Prostate gland (tissue), 2 donors: ENCODE results near the gene LRRC59. TPM values are rescaled to one million over a fixed set of nuclear protein-coding genes. Genes with fewer than 3 reads are reported as not detected.

ENCODE experiments used
- DNase-seq: peaks from one replicate; pipeline ENCODE4 v3.0.0-alpha.2; 2019; ENCODE audit warnings: low spot score
- H3K27ac ChIP-seq, 2 donors: fragments of 200-600 bp; sonication (generic); 2 replicates each; pipeline ENCODE4 v1.5.1; 2017 to 2019
- H3K27me3 ChIP-seq: fragments of 200-600 bp; sonication (generic); replicated peaks from 2 replicates; pipeline ENCODE4 v1.5.1; 2019; ENCODE audit not compliant: insufficient read depth
- H3K36me3 ChIP-seq, 2 donors: fragments of 200-600 bp; sonication (generic); 1 replicate in 1 of 2; 2 replicates in 1 of 2; pipeline versions ENCODE4 v1.5.1 to v1.8.1; 2017 to 2019
- H3K4me1 ChIP-seq: fragments of 200-600 bp; sonication (generic); replicated peaks from 2 replicates; pipeline ENCODE4 v1.5.1; 2019
- H3K4me3 ChIP-seq, 2 donors: fragments of 200-600 bp; sonication (generic); 2 replicates each; pipeline ENCODE4 v1.5.1; 2017 to 2019
- H3K9me3 ChIP-seq: fragments of 200-600 bp; sonication (generic); 2 replicates; pipeline ENCODE4 v1.5.1; 2017
- CTCF ChIP-seq, 4 experiments: fragments of 200-600 bp in 2 of 4; fragments of 450-650 bp in 2 of 4; sonication (generic) in 2 of 4; IDR thresholded peaks; 1 replicate in 3 of 4; 2 replicates in 1 of 4; pipeline ENCODE4 v1.5.1; 2016 to 2019; ENCODE audit warnings: antibody characterized with exemption in 4 of 4, mild to moderate bottlenecking in 2 of 4, moderate library complexity in 2 of 4
- POLR2A ChIP-seq: fragments of 450-650 bp; IDR thresholded peaks from one replicate; pipeline ENCODE4 v1.6.1; 2016; ENCODE audit warnings: antibody characterized with exemption, mild to moderate bottlenecking
- POLR2AphosphoS5 ChIP-seq: sonication (generic); formaldehyde crosslinking; IDR thresholded peaks from one replicate; pipeline ENCODE4 v1.6.1; 2017; ENCODE audit warnings: antibody characterized with exemption
- WGBS: methylation state at CpG from one replicate; pipeline ENCODE4 v1.1.5; 2018; 5-methylcytosine and 5-hydroxymethylcytosine counted together
- intact Hi-C: fragments of 100-400 bp; cut with DNase I; formaldehyde crosslinking; loops from one replicate; pipeline ENCODE4 v1.14.2; 2022
- total RNA-seq, 2 donors: library from RNA; depleted of rRNA; stranded (reverse); fragments of >200 nt; gene quantifications; one replicate each; pipeline ENCODE4 v1.1.0, GENCODE V29; 2016

LRRC59 gene
- total RNA-seq, 2 donors from 2014 or later, result 67.6 to 76.6 TPM

GRCh38 chr17:50360486-50361115 lies 36.7 kb downstream of the LRRC59 start:
- intact Hi-C loops, result no loop called here
- no peaks in the 10 kb centered on the region for H3K9me3 ChIP-seq
- no peak overlapping the region for H3K4me3 ChIP-seq
- WGBS, result 87% methylated on average over 11 of the region's 11 CpGs
- no peak for TF ChIP-seq POLR2AphosphoS5
- no peak for TF ChIP-seq CTCF (IDR thresholded peaks at IDR 0.05)
- TF ChIP-seq POLR2A, result no peak
- H3K27ac ChIP-seq, result no peak overlapping the region
- H3K4me1 ChIP-seq, result no peaks in the 10 kb centered on the region
- DNase-seq, result no peak
- H3K36me3 ChIP-seq, result peaks cover 11 to 12% of the 10 kb centered on the region in 2 donors
- no peaks in the 10 kb centered on the region for H3K27me3 ChIP-seq

- no peaks in the 10 kb centered on the region for H3K4me1 ChIP-seq
- DNase-seq, result no peak
- TF ChIP-seq POLR2AphosphoS5, result no peak
- no peak for TF ChIP-seq CTCF (IDR thresholded peaks at IDR 0.05)
- no peak for TF ChIP-seq POLR2A
- no peaks in the 10 kb centered on the region for H3K9me3 ChIP-seq
- H3K27ac ChIP-seq, result no peak overlapping the region
- intact Hi-C loops, result no loop called here
- WGBS, result 67% methylated on average over 14 of the region's 14 CpGs
- peaks cover 11 to 14% of the 10 kb centered on the region in 2 donors for H3K36me3 ChIP-seq
- no peak overlapping the region for H3K4me3 ChIP-seq
- no peaks in the 10 kb centered on the region for H3K27me3 ChIP-seq
Measured at GRCh38 chr17:50359998-50360461, 37.3 kb downstream of the LRRC59 start.

- Histone ChIP-seq H3K4me3 (no peak overlapping the region), H3K9me3 (no peaks in the 10 kb centered on the region), H3K27me3 (no peaks in the 10 kb centered on the region), H3K36me3 (peaks cover 11 to 14% of the 10 kb centered on the region in 2 donors), H3K4me1 (no peaks in the 10 kb centered on the region), H3K27ac (no peak overlapping the region)
- intact Hi-C loops, result no loop called here
- 68% methylated on average over 5 of the region's 5 CpGs for WGBS
- TF ChIP-seq POLR2A (no peak), CTCF (IDR thresholded peaks at IDR 0.05) (no peak), POLR2AphosphoS5 (no peak)
- DNase-seq, result no peak
Measured at GRCh38 chr17:50359005-50359699, 38.2 kb downstream of the LRRC59 start.

GRCh38 chr17:50358177-50358576 lies 39.1 kb downstream of the LRRC59 start:
- H3K4me3 ChIP-seq, result no peak overlapping the region
- peaks cover 14% of the 10 kb centered on the region in 2 donors for H3K36me3 ChIP-seq
- H3K27me3 ChIP-seq, result no peaks in the 10 kb centered on the region
- 97% methylated on average over 17 of the region's 17 CpGs for WGBS
- H3K4me1 ChIP-seq, result no peaks in the 10 kb centered on the region
- DNase-seq, result no peak
- intact Hi-C loops, result no loop called here
- no peaks in the 10 kb centered on the region for H3K9me3 ChIP-seq
- TF ChIP-seq CTCF (IDR thresholded peaks at IDR 0.05), result no peak
- TF ChIP-seq POLR2AphosphoS5, result no peak
- TF ChIP-seq POLR2A, result no peak
- H3K27ac ChIP-seq, result no peak overlapping the region
